ENCODE data around the gene GTF3C2.
A peak's percentile ranks its signal among the peaks of the same experiment; 100 is the strongest.
"Not testable (repeated sequence)": the region's sequence is repeated elsewhere in the genome, so short reads cannot be mapped to it uniquely, and the experiment has no call there.

The GTF3C2 gene

GRCh38 chr2:27305516-27305915 lies 51.0 kb downstream of the GTF3C2 start:
- ATAC-seq (ENCODE audit: low read depth) (no peak), DNase-seq (ENCODE audit: low spot score in 2 of 2) (no peak)
- H3K27me3 Mint-ChIP-seq, result peaks cover 3% of the 10 kb centered on the region
- no peak overlapping the region for H3K4me3 Mint-ChIP-seq
- peaks cover 8% of the 10 kb centered on the region for H3K36me3 Mint-ChIP-seq
- H3K9me3 Mint-ChIP-seq, result no peaks in the 10 kb centered on the region
- peaks cover 8% of the 10 kb centered on the region for H3K4me1 Mint-ChIP-seq
- H3K27ac Mint-ChIP-seq, result no peak overlapping the region

- Mint-ChIP-seq H3K4me3 (no peak overlapping the region), H3K27ac (no peak overlapping the region), H3K36me3 (peaks cover 4% of the 10 kb centered on the region), H3K4me1 (peaks cover 8% of the 10 kb centered on the region), H3K9me3 (no peaks in the 10 kb centered on the region), H3K27me3 (peaks cover 3% of the 10 kb centered on the region)
- DNase-seq (ENCODE audit: low spot score in 2 of 2) (no peak), ATAC-seq (ENCODE audit: low read depth) (no peak)
These were observed 51.9 kb downstream of the GTF3C2 start for GRCh38 chr2:27304488-27305240.

GRCh38 chr2:27303093-27304025 lies 53.2 kb downstream of the GTF3C2 start:
- H3K4me1 Mint-ChIP-seq, result peaks cover 8% of the 10 kb centered on the region
- H3K27me3 Mint-ChIP-seq, result peaks cover 11% of the 10 kb centered on the region
- no peaks in the 10 kb centered on the region for H3K9me3 Mint-ChIP-seq
- H3K4me3 Mint-ChIP-seq, result peak overlapping the region; percentile 77
- ATAC-seq (ENCODE audit: low read depth) (peak; percentile 65), DNase-seq (ENCODE audit: low spot score in 2 of 2) (peak; percentile 36 to 37)
- H3K27ac Mint-ChIP-seq, result no peak overlapping the region
- H3K36me3 Mint-ChIP-seq, result no peaks in the 10 kb centered on the region

GRCh38 chr2:27300606-27301005 lies 56.0 kb downstream of the GTF3C2 start:
- not testable (repeated sequence) for H3K4me3 Mint-ChIP-seq; ATAC-seq (ENCODE audit: low read depth); H3K4me1 Mint-ChIP-seq; H3K36me3 Mint-ChIP-seq; DNase-seq (ENCODE audit: low spot score in 2 of 2); H3K27ac Mint-ChIP-seq; H3K9me3 Mint-ChIP-seq
- H3K27me3 Mint-ChIP-seq, result peaks cover 17% of the 10 kb centered on the region

GRCh38 chr2:27298391-27299080 lies 58.0 kb downstream of the GTF3C2 start:
- no peak for ATAC-seq (ENCODE audit: low read depth)
- H3K4me3 Mint-ChIP-seq, result no peak overlapping the region
- H3K36me3 Mint-ChIP-seq, result no peaks in the 10 kb centered on the region
- H3K9me3 Mint-ChIP-seq, result no peaks in the 10 kb centered on the region
- H3K4me1 Mint-ChIP-seq, result peaks cover 8% of the 10 kb centered on the region
- DNase-seq (ENCODE audit: low spot score in 2 of 2), result no peak
- peaks cover 17% of the 10 kb centered on the region for H3K27me3 Mint-ChIP-seq
- H3K27ac Mint-ChIP-seq, result no peak overlapping the region

- Mint-ChIP-seq H3K4me3 (no peak overlapping the region), H3K36me3 (no peaks in the 10 kb centered on the region), H3K27me3 (peaks cover 17% of the 10 kb centered on the region), H3K4me1 (peaks cover 3% of the 10 kb centered on the region), H3K9me3 (no peaks in the 10 kb centered on the region), H3K27ac (no peak overlapping the region)
- ATAC-seq (ENCODE audit: low read depth) (no peak), DNase-seq (ENCODE audit: low spot score in 2 of 2) (no peak)
These were observed 59.4 kb downstream of the GTF3C2 start for GRCh38 chr2:27297195-27297594.

GRCh38 chr2:27296481-27296880 lies 60.1 kb downstream of the GTF3C2 start:
- no peak overlapping the region for H3K27ac Mint-ChIP-seq
- peaks cover 3% of the 10 kb centered on the region for H3K4me1 Mint-ChIP-seq
- no peak overlapping the region for H3K4me3 Mint-ChIP-seq
- H3K27me3 Mint-ChIP-seq, result peaks cover 19% of the 10 kb centered on the region
- DNase-seq (ENCODE audit: low spot score in 2 of 2) (no peak), ATAC-seq (ENCODE audit: low read depth) (no peak)
- H3K36me3 Mint-ChIP-seq, result no peaks in the 10 kb centered on the region
- H3K9me3 Mint-ChIP-seq, result no peaks in the 10 kb centered on the region

GRCh38 chr2:27294928-27295327 lies 61.6 kb downstream of the GTF3C2 start:
- Mint-ChIP-seq H3K4me3 (no peak overlapping the region), H3K27me3 (peaks cover 18% of the 10 kb centered on the region), H3K4me1 (peaks cover 3% of the 10 kb centered on the region), H3K9me3 (no peaks in the 10 kb centered on the region), H3K27ac (no peak overlapping the region), H3K36me3 (no peaks in the 10 kb centered on the region)
- ATAC-seq (ENCODE audit: low read depth) (no peak), DNase-seq (ENCODE audit: low spot score in 2 of 2) (no peak)

GRCh38 chr2:27291865-27292264 lies 64.7 kb downstream of the GTF3C2 start:
- no peaks in the 10 kb centered on the region for H3K36me3 Mint-ChIP-seq
- ATAC-seq (ENCODE audit: low read depth), result no peak
- H3K4me1 Mint-ChIP-seq, result peaks cover 3% of the 10 kb centered on the region
- no peak overlapping the region for H3K27ac Mint-ChIP-seq
- no peak overlapping the region for H3K4me3 Mint-ChIP-seq
- no peaks in the 10 kb centered on the region for H3K9me3 Mint-ChIP-seq
- DNase-seq (ENCODE audit: low spot score in 2 of 2), result no peak
- peaks cover 9% of the 10 kb centered on the region for H3K27me3 Mint-ChIP-seq

- peak; percentile 67 for ATAC-seq (ENCODE audit: low read depth)
- H3K27ac Mint-ChIP-seq, result no peak overlapping the region
- no peak overlapping the region for H3K4me3 Mint-ChIP-seq
- H3K4me1 Mint-ChIP-seq, result peaks cover 3% of the 10 kb centered on the region
- H3K27me3 Mint-ChIP-seq, result peaks cover 9% of the 10 kb centered on the region
- H3K9me3 Mint-ChIP-seq, result no peaks in the 10 kb centered on the region
- no peak for DNase-seq (ENCODE audit: low spot score in 2 of 2)
- no peaks in the 10 kb centered on the region for H3K36me3 Mint-ChIP-seq
These were observed 66.0 kb downstream of the GTF3C2 start for GRCh38 chr2:27290549-27290948.

GRCh38 chr2:27288610-27289009 lies 68.0 kb downstream of the GTF3C2 start:
- ATAC-seq (ENCODE audit: low read depth) (no peak), DNase-seq (ENCODE audit: low spot score in 2 of 2) (no peak)
- Mint-ChIP-seq H3K27ac (no peak overlapping the region), H3K27me3 (peaks cover 7% of the 10 kb centered on the region), H3K9me3 (no peaks in the 10 kb centered on the region), H3K4me1 (no peaks in the 10 kb centered on the region), H3K4me3 (no peak overlapping the region), H3K36me3 (no peaks in the 10 kb centered on the region)

- Mint-ChIP-seq H3K36me3 (no peaks in the 10 kb centered on the region), H3K9me3 (no peaks in the 10 kb centered on the region), H3K27me3 (peaks cover 12% of the 10 kb centered on the region), H3K27ac (no peak overlapping the region), H3K4me1 (no peaks in the 10 kb centered on the region), H3K4me3 (no peak overlapping the region)
- ATAC-seq (ENCODE audit: low read depth) (no peak), DNase-seq (ENCODE audit: low spot score in 2 of 2) (no peak)
These were observed 71.1 kb downstream of the GTF3C2 start for GRCh38 chr2:27285481-27285880.

GRCh38 chr2:27284996-27285395 lies 71.6 kb downstream of the GTF3C2 start:
- H3K27me3 Mint-ChIP-seq, result peaks cover 12% of the 10 kb centered on the region
- no peak overlapping the region for H3K4me3 Mint-ChIP-seq
- H3K27ac Mint-ChIP-seq, result no peak overlapping the region
- H3K9me3 Mint-ChIP-seq, result no peaks in the 10 kb centered on the region
- H3K36me3 Mint-ChIP-seq, result no peaks in the 10 kb centered on the region
- DNase-seq (ENCODE audit: low spot score in 2 of 2) (no peak), ATAC-seq (ENCODE audit: low read depth) (no peak)
- H3K4me1 Mint-ChIP-seq, result no peaks in the 10 kb centered on the region

GRCh38 chr2:27282892-27283291 lies 73.7 kb downstream of the GTF3C2 start:
- DNase-seq (ENCODE audit: low spot score in 2 of 2), result no peak
- peaks cover 2% of the 10 kb centered on the region for H3K4me1 Mint-ChIP-seq
- no peak for ATAC-seq (ENCODE audit: low read depth)
- H3K4me3 Mint-ChIP-seq, result no peak overlapping the region
- peaks cover 13% of the 10 kb centered on the region for H3K27me3 Mint-ChIP-seq
- H3K36me3 Mint-ChIP-seq, result no peaks in the 10 kb centered on the region
- H3K27ac Mint-ChIP-seq, result no peak overlapping the region
- H3K9me3 Mint-ChIP-seq, result no peaks in the 10 kb centered on the region
